ENCODE measurements around the gene HSP90AB1.
"Not testable (repeated sequence)": the region's sequence is repeated elsewhere in the genome, so short reads cannot be mapped to it uniquely, and the experiment has no call there.

HSP90AB1 gene

DNA sequence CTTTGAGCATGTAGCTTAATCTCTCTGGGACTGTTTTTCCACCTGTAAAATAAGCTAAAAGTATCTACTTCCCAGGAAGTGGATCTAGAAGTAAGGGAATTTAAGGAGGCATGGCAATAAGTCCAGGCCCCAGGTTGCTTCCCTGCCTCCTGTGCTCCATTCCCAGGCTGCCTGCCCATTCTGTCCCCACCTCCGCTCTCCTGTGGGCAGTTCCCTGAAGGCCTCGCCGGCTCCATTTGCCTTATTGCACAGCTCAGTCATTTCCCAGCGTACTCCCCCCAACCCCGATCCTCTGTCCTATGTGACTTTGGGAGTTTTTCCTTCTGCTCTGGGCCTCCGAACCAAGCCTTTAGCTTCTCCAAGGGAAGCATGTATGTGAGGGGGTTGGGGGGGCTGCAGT is 18.9 kb upstream of the HSP90AB1 start:
- Mint-ChIP-seq H3K36me3 (peaks cover 31% of the 10 kb centered on the region), H3K4me3 (no peak overlapping the region), H3K4me1 (peaks cover 12% of the 10 kb centered on the region), H3K27ac (peak overlapping the region; percentile 45), H3K9me3 (no peaks in the 10 kb centered on the region)
- DNase-seq (ENCODE audit: low spot score in 2 of 2) (no peak), ATAC-seq (no peak)

DNA sequence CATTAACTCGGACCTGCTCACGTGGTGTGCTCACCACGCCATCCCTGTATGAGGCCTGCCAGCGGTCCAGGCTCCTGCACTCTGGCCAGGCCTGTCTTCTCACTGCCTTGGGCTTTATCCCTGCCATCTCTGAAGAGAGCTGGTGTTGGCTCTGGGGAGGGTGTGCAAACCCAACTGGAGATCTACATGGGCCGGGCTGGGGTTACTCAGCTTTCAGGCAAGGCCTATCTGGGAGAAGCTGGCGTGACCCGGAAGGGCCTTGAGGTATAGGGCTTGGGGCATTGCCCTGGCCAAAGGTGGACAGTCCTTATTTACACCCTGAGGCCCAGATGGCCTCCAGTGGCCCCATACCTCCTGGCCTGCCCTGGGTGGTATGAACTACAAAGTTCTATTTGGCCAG is 18.5 kb upstream of the HSP90AB1 start:
- peaks cover 30% of the 10 kb centered on the region for H3K36me3 Mint-ChIP-seq
- no peak overlapping the region for H3K4me3 Mint-ChIP-seq
- DNase-seq (ENCODE audit: low spot score in 2 of 2) (no peak), ATAC-seq (no peak)
- no peaks in the 10 kb centered on the region for H3K9me3 Mint-ChIP-seq
- no peak overlapping the region for H3K27ac Mint-ChIP-seq
- peaks cover 10% of the 10 kb centered on the region for H3K4me1 Mint-ChIP-seq

DNA sequence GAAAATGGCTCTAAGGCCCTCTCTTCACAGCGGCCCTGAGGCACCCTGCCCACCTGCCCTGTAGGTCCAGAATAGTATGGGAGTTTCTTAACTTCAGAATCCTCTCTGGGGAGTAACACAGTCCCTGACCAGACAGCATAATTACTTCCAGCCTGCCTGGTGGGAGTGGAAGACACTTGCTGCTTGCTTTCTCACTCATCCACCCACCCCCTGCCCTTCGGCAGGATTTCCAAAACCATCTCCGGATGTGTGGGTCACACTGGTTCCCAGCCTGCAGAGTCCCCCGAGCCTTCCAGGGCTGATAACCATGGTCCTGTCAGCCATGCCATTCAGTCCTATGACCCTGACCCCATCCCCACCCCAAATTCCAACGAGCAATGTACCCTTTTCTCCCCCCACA is 18.1 kb upstream of the HSP90AB1 start:
- H3K27ac Mint-ChIP-seq: no peak overlapping the region
- H3K4me1 Mint-ChIP-seq: peaks cover 10% of the 10 kb centered on the region
- peaks cover 34% of the 10 kb centered on the region for H3K36me3 Mint-ChIP-seq
- DNase-seq (ENCODE audit: low spot score in 2 of 2) (no peak), ATAC-seq (no peak)
- H3K9me3 Mint-ChIP-seq: no peaks in the 10 kb centered on the region
- H3K4me3 Mint-ChIP-seq: no peak overlapping the region

DNA sequence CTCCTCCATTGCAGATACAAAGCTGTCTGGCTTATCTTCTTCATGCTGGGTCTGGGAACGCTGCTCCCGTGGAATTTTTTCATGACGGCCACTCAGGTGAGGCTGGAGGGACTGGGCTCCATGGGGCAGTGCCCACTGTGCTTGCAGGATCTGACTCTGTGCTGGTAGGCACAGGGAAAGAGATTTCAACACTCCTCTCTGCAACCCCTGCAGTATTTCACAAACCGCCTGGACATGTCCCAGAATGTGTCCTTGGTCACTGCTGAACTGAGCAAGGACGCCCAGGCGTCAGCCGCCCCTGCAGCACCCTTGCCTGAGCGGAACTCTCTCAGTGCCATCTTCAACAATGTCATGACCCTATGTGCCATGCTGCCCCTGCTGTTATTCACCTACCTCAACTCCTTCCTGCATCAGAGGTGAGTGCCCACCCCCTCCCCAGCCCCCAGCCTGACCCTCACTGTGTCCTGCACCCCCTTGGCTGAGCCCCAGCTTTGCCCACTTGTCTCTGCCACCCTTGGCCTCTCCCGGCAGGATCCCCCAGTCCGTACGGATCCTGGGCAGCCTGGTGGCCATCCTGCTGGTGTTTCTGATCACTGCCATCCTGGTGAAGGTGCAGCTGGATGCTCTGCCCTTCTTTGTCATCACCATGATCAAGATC is 17.4 kb upstream of the HSP90AB1 start:
- no peak for DNase-seq (ENCODE audit: low spot score in 2 of 2)
- Mint-ChIP-seq H3K9me3 (no peaks in the 10 kb centered on the region), H3K36me3 (peaks cover 37% of the 10 kb centered on the region), H3K4me1 (peaks cover 5% of the 10 kb centered on the region), H3K4me3 (no peak overlapping the region), H3K27ac (no peak overlapping the region)
- ATAC-seq: no peak

DNA sequence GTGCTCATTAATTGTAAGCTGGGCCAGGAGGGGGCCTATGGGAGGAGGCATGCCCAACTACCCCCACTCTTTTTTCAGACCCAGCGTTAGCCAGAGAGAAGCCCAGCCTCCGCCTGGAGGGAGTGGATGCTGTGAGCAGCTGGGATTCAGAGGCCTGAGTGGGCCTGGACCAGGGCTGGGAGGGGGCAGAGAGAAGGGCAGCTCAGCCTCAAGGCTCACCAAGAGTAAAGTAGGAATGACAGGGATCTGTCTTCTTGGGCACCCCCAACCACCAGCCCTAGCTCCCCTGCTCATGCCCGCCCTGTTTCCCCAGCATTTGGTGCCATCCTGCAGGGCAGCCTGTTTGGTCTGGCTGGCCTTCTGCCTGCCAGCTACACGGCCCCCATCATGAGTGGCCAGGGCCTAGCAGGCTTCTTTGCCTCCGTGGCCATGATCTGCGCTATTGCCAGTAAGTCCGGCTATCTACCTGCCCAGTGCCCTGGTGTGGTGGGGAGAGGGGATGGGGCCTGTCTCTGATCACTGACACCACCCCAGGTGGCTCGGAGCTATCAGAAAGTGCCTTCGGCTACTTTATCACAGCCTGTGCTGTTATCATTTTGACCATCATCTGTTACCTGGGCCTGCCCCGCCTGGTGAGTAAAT is 16.7 kb upstream of the HSP90AB1 start:
- DNase-seq (ENCODE audit: low spot score in 2 of 2) (no peak), ATAC-seq (no peak)
- Mint-ChIP-seq H3K27ac (peak overlapping the region; percentile 6), H3K4me3 (no peak overlapping the region), H3K9me3 (no peaks in the 10 kb centered on the region), H3K4me1 (no peaks in the 10 kb centered on the region), H3K36me3 (peaks cover 37% of the 10 kb centered on the region)

DNA sequence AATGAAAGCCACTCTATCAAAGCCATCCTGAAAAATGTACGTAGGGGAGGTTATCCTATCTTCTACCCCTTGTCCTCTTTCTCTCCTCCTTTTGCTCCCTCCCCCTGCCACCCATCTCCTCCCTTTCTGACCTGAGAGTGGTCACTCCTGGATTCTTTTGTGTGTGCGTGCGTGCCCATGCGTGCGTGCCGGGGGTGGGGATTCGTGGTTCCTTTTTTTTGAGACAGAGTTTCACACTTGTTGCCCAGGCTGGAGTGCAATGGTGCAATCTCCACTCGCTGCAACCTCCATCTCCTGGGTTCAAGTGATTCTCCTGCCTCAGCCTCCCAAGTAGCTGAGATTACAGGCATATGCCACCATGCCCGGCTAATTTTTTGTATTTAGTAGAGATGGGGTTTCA is 15.5 kb upstream of the HSP90AB1 start:
- ATAC-seq; H3K4me3 Mint-ChIP-seq; H3K9me3 Mint-ChIP-seq; H3K4me1 Mint-ChIP-seq; DNase-seq (ENCODE audit: low spot score in 2 of 2): not testable (repeated sequence)
- Mint-ChIP-seq H3K27ac (peak overlapping the region; percentile 6), H3K36me3 (peaks cover 37% of the 10 kb centered on the region)

DNA sequence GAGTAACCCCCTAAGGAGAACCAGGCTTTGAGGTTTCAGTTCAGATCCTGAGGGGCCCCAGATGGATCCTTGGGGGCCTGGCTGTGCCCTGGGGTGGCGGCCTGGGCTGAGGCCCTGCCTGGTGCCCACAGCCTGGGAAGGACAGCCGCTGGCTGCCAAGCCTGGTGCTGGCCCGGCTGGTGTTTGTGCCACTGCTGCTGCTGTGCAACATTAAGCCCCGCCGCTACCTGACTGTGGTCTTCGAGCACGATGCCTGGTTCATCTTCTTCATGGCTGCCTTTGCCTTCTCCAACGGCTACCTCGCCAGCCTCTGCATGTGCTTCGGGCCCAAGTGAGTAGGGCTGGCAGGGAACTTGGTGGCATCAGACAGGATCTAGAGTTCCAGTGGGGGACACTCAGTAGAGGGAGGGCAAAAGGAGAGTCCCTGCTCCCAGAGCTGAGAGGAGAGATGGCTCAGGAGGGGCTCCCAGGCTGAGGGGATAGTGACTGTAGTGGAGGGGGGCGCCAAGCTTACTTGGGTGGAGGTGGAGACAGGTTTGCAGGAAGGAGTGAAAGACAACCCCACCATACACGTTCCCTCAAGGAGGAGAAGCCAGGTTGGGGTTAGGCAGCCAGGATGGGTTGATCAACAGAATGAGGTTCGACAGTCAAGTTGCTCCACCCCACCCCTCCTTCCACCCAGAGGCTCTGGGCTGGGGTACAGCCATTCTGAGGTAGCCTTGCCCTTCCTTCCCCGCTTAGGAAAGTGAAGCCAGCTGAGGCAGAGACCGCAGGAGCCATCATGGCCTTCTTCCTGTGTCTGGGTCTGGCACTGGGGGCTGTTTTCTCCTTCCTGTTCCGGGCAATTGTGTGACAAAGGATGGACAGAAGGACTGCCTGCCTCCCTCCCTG is 14.0 kb upstream of the HSP90AB1 start:
- DNase-seq (ENCODE audit: low spot score in 2 of 2): no peak
- Mint-ChIP-seq H3K4me1 (peaks cover 11% of the 10 kb centered on the region), H3K27ac (peak overlapping the region; percentile 49), H3K9me3 (no peaks in the 10 kb centered on the region), H3K36me3 (peaks cover 50% of the 10 kb centered on the region), H3K4me3 (no peak overlapping the region)
- ATAC-seq: no peak

DNA sequence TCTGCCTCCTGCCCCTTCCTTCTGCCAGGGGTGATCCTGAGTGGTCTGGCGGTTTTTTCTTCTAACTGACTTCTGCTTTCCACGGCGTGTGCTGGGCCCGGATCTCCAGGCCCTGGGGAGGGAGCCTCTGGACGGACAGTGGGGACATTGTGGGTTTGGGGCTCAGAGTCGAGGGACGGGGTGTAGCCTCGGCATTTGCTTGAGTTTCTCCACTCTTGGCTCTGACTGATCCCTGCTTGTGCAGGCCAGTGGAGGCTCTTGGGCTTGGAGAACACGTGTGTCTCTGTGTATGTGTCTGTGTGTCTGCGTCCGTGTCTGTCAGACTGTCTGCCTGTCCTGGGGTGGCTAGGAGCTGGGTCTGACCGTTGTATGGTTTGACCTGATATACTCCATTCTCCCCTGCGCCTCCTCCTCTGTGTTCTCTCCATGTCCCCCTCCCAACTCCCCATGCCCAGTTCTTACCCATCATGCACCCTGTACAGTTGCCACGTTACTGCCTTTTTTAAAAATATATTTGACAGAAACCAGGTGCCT is 13.3 kb upstream of the HSP90AB1 start:
- ATAC-seq: no peak
- DNase-seq (ENCODE audit: low spot score in 2 of 2): no peak
- no peaks in the 10 kb centered on the region for H3K9me3 Mint-ChIP-seq
- H3K4me3 Mint-ChIP-seq: no peak overlapping the region
- peaks cover 50% of the 10 kb centered on the region for H3K36me3 Mint-ChIP-seq
- no peak overlapping the region for H3K27ac Mint-ChIP-seq
- H3K4me1 Mint-ChIP-seq: peaks cover 19% of the 10 kb centered on the region

DNA sequence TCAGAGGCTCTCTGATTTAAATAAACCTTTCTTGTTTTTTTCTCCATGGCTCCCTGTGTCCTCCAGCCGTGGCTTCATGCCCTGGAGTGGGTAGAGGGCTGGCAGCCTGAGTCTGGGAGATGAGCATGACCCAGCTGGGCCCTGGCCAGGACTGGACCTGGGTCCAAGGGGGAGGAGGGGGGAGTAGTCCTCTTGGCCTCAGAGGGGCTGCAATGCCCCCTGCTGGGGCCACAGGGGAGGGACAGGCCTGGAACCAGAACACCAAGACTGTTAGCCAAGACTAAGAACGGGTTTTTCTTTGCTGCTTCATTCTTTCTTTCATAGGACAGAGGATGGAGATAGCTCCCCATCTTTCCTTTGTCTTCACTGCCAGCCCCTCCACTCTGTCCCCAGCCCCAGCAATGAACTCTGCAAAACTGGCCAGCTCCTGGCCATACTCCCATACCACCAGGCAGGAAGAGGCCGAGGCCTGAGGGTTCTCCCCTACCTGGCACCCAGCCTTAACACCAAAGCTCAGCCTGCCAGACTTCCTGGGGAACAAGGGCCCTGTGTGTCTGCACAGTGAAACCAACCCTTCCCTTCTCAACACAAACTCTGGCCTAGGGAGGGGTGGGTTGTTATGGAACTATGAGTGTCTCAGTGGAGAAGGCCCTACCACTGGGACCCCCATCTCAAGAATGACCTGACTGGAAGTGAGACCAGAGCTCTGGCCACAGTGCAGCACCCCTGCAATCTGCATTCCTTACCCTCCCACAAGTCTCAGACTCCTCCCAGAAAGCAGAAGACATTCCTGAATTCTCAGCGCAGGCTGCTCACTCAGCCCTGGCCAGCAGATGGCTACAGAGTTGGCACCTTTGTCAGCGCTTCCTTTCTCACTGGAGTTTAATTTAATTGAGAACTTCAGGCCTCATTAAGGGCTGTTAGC is 12.5 kb upstream of the HSP90AB1 start:
- DNase-seq (ENCODE audit: low spot score in 2 of 2): no peak
- peaks cover 25% of the 10 kb centered on the region for H3K4me1 Mint-ChIP-seq
- peaks cover 45% of the 10 kb centered on the region for H3K36me3 Mint-ChIP-seq
- H3K4me3 Mint-ChIP-seq: no peak overlapping the region
- ATAC-seq: no peak
- no peak overlapping the region for H3K27ac Mint-ChIP-seq
- no peaks in the 10 kb centered on the region for H3K9me3 Mint-ChIP-seq

DNA sequence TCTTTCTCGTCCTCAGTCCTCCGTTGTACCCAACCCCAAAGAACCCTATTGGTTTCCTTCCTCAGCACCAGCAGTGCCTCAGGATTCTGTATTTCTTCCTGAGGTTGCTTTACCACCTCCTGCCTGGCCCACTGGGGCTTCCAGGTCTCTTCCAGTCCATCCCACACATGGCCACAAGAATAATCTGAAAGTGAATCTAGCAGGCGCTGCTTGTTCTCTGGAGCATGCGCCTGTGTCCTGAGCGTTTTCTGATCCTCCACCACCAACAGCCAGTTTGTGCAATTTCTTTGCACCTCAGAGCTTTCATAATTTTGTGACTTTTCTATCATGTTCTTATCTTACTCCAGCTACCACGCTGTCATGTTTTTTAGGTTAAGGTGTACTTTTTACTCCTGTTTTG is 11.6 kb upstream of the HSP90AB1 start:
- H3K4me1 Mint-ChIP-seq: peaks cover 26% of the 10 kb centered on the region
- no peak overlapping the region for H3K4me3 Mint-ChIP-seq
- no peaks in the 10 kb centered on the region for H3K9me3 Mint-ChIP-seq
- peaks cover 45% of the 10 kb centered on the region for H3K36me3 Mint-ChIP-seq
- ATAC-seq (no peak), DNase-seq (ENCODE audit: low spot score in 2 of 2) (no peak)
- peak overlapping the region; percentile 62 for H3K27ac Mint-ChIP-seq

DNA sequence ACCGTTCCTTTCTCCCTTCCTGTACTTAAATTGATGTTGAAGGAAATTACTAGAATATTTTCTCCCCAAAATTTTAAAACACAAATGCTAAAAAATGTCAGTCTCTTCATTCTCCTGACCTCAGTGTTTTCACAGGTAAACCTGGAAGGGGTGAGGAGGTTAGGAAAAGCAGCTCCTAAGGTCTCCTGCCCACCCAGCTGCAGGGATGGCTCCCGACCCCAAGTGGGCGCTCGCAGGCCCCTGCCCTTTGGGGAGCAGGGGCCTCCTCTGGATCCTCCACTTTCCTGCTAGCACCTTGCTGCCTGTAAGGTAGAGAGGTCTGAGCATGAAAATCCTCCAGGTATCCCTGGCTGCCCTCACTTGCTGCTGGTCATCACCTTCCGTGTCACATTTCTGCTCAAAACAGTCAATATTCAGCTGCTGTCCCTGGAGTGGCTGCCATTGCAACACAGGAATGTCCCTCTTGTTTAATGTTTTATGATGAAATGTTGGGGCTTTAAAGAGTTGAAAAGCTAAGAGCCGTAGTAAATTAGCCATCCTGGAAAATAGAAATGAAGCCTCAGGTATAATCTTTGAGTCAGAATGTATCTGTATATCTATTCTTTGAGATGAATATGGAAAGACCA is 10.9 kb upstream of the HSP90AB1 start:
- ATAC-seq (no peak), DNase-seq (ENCODE audit: low spot score in 2 of 2) (no peak)
- Mint-ChIP-seq H3K27ac (peak overlapping the region; percentile 62), H3K36me3 (peaks cover 38% of the 10 kb centered on the region), H3K9me3 (no peaks in the 10 kb centered on the region), H3K4me3 (no peak overlapping the region), H3K4me1 (peaks cover 26% of the 10 kb centered on the region)

DNA sequence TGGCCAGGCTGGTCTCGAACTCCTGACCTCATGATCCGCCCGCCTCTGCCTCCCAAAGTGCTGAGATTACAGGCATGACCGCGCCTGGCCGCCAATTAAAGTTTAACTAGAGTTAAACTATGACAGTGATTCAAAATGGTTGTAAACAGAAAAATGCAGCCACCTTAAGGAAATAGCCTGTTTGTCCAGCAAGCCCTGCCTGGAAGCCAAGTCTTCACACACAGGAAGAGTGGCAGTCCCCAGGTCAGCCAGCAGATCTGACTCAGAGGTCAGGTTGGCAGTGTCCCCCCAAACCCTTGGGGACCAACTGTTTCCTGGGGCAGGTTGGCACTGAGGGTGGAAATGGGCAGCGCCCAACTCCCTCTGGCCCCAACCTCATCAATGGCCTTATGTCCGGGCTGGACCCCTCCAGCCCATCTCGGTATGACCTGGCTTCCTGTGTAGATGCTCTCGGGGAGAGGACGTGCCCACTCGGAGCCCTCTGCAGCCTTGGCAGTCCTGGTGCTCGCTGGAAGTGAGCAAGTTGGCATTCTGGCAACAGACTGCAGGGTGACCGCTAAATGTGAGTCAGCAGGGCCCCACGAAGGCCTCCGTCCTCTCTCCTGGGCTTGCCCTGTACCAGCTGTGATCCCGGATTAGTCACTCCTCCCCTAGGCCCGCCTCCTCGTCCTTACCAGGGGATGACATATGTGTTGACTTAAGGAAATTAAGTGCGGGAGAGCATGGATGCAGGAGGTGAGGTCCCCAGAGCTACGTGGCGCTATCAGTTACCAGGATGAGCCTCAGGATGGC is 9.7 kb upstream of the HSP90AB1 start:
- peak; percentile 90 for ATAC-seq
- Mint-ChIP-seq H3K36me3 (peaks cover 26% of the 10 kb centered on the region), H3K27ac (peak overlapping the region; percentile 99), H3K9me3 (no peaks in the 10 kb centered on the region), H3K4me3 (peak overlapping the region; percentile 85), H3K4me1 (peaks cover 26% of the 10 kb centered on the region)
- DNase-seq (ENCODE audit: low spot score in 2 of 2): peak; percentile 55 to 83

DNA sequence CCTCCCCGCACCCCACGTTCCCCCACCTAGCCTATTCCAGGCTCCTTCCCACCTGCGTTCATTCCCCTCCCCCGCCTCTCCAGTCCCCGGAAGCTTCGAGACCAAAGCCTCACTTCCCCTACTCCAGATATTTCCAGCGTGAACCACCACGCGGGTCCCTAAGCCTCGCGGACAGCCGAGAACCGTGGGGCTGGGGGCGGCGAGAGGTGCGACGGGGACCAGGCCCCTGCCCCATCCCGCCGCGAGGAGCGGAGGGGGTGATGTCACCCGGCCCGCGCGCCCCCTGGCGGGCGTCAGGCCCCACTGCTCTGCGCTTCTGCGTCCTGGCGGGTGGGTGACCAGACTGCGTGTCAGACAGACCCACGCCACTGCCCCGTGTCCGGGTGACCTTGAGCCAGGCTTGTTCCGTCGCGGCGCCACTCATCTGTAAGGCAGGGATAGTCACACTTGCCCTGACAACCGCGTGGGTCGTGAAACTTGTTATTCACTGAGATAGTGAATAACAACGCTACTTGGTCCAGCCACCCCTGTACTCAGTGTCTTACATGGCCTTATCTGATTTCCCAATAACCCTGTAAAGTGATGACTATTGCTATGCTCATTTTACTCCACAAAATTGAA is 9.0 kb upstream of the HSP90AB1 start:
- Mint-ChIP-seq H3K4me3 (peak overlapping the region; percentile 85), H3K27ac (peak overlapping the region; percentile 99), H3K36me3 (peaks cover 23% of the 10 kb centered on the region), H3K4me1 (peaks cover 26% of the 10 kb centered on the region), H3K9me3 (no peaks in the 10 kb centered on the region)
- ATAC-seq (peak; percentile 88), DNase-seq (ENCODE audit: low spot score in 2 of 2) (peak; percentile 91 to 93)
